HG02840 (cell line): ENCODE data around the gene XXYLT1.

Experiments used
- ATAC-seq: cut with Tn5 transposase; IDR thresholded peaks from one replicate; pipeline ENCODE4 v1.9.1; 2021; ENCODE audit warnings: mild to moderate bottlenecking, moderate library complexity, moderate number of reproducible peaks; ENCODE audit not compliant: unreplicated experiment, low FRiP score

XXYLT1 gene

GRCh38 chr3:195085356-195086130 is 185.4 kb downstream of the XXYLT1 start:
- no peak for ATAC-seq

- ATAC-seq, result no peak
Measured at GRCh38 chr3:195084746-195085145, 186.2 kb downstream of the XXYLT1 start.

GRCh38 chr3:195083659-195084058 is 187.3 kb downstream of the XXYLT1 start:
- no peak for ATAC-seq

GRCh38 chr3:195082811-195083210 is 188.1 kb downstream of the XXYLT1 start:
- ATAC-seq, result no peak

- no peak for ATAC-seq
Measured at GRCh38 chr3:195081242-195081963, 189.6 kb downstream of the XXYLT1 start.

GRCh38 chr3:195080571-195081151 is 190.3 kb downstream of the XXYLT1 start:
- no peak for ATAC-seq

- no peak for ATAC-seq
Measured at GRCh38 chr3:195080125-195080524, 190.8 kb downstream of the XXYLT1 start.

- ATAC-seq, result no peak
Measured at GRCh38 chr3:195079636-195080035, 191.3 kb downstream of the XXYLT1 start.

GRCh38 chr3:195078891-195079440 is 192.0 kb downstream of the XXYLT1 start:
- no peak for ATAC-seq

GRCh38 chr3:195077611-195078540 is 193.1 kb downstream of the XXYLT1 start:
- ATAC-seq, result no peak

GRCh38 chr3:195076981-195077610 is 193.9 kb downstream of the XXYLT1 start:
- ATAC-seq, result no peak

GRCh38 chr3:195075941-195076875 is 194.8 kb downstream of the XXYLT1 start:
- no peak for ATAC-seq

- ATAC-seq, result no peak
Measured at GRCh38 chr3:195075199-195075940, 195.6 kb downstream of the XXYLT1 start.

- ATAC-seq, result no peak
Measured at GRCh38 chr3:195073866-195074860, 196.8 kb downstream of the XXYLT1 start.

GRCh38 chr3:195072916-195073564 is 197.9 kb downstream of the XXYLT1 start:
- ATAC-seq, result no peak
